ENCODE measurements around the gene GRXCR2.
"Not testable (repeated sequence)": the region's sequence is repeated elsewhere in the genome, so short reads cannot be mapped to it uniquely, and the experiment has no call there.

GRXCR2 gene

GRCh38 chr5:145848854-145849253 is 24.0 kb downstream of the GRXCR2 start:
- TF ChIP-seq CTCF (conservative IDR thresholded peaks at IDR 0.05), result no peak
- no peak overlapping the region for H3K27ac ChIP-seq

GRCh38 chr5:145847499-145848497 is 25.0 kb downstream of the GRXCR2 start:
- no peak overlapping the region for H3K27ac ChIP-seq
- no peak for TF ChIP-seq CTCF (conservative IDR thresholded peaks at IDR 0.05)

GRCh38 chr5:145846081-145846480 is 26.7 kb downstream of the GRXCR2 start:
- TF ChIP-seq CTCF (conservative IDR thresholded peaks at IDR 0.05), result no peak
- H3K27ac ChIP-seq, result no peak overlapping the region

- H3K27ac ChIP-seq, result no peak overlapping the region
- TF ChIP-seq CTCF (conservative IDR thresholded peaks at IDR 0.05), result no peak
Observed at GRCh38 chr5:145841299-145841698, 31.5 kb downstream of the GRXCR2 start.

- H3K27ac ChIP-seq, result no peak overlapping the region
- no peak for TF ChIP-seq CTCF (conservative IDR thresholded peaks at IDR 0.05)
Observed at GRCh38 chr5:145840458-145841132, 32.2 kb downstream of the GRXCR2 start.

GRCh38 chr5:145838276-145838675 is 34.5 kb downstream of the GRXCR2 start:
- H3K27ac ChIP-seq, result no peak overlapping the region
- no peak for TF ChIP-seq CTCF (conservative IDR thresholded peaks at IDR 0.05)

- not testable (repeated sequence) for H3K27ac ChIP-seq
Observed at GRCh38 chr5:145836241-145836640, 36.6 kb downstream of the GRXCR2 start.
